Right cardiac atrium (tissue), 5 donors: ENCODE results near the gene ARSB. TPM values are rescaled to one million over a fixed set of nuclear protein-coding genes. Genes with fewer than 3 reads are reported as not detected.

Experiments used
- ATAC-seq, 2 donors: fragments of 200-7000 bp; cut with Tn5 transposase; one replicate each; pipeline versions ENCODE4 v1.8.0 to v1.9.1; 2020; ENCODE audit warnings: moderate library complexity in 2 of 2, mild to moderate bottlenecking in 1 of 2
- DNase-seq, 3 donors: peaks; one replicate each; pipeline ENCODE4 v3.0.0-alpha.2; 2020
- H3K27ac ChIP-seq: one replicate; pipeline ENCODE4 v1.5.1; 2013; ENCODE audit warnings: mild to moderate bottlenecking, low read length, control low read depth, moderate library complexity
- H3K27me3 ChIP-seq: one replicate; pipeline ENCODE4 v1.6.1; 2013; ENCODE audit not compliant: control insufficient read depth, insufficient read depth
- H3K4me1 ChIP-seq: one replicate; pipeline ENCODE4 v1.6.1; 2013; ENCODE audit warnings: low read length; ENCODE audit not compliant: control insufficient read depth, insufficient read depth
- H3K4me3 ChIP-seq: one replicate; pipeline ENCODE4 v1.5.1; 2013; ENCODE audit warnings: low read length, control low read depth
- H3K9me3 ChIP-seq: one replicate; pipeline ENCODE4 v1.6.1; 2013; ENCODE audit warnings: low read length; ENCODE audit not compliant: control insufficient read depth
- WGBS: extraction: QIAGEN DNeasy Blood & Tissue Kit; methylation state at CpG from one replicate; pipeline ENCODE4 v1.1.7; 2013; 5-methylcytosine and 5-hydroxymethylcytosine counted together
- intact Hi-C, 4 donors: fragments of 100-400 bp; cut with DNase I; formaldehyde crosslinking; loops; one replicate each; pipeline versions ENCODE4 v1.11.0 to v1.14.0; 2022 to 2023
- polyA plus RNA-seq: library from polyadenylated mRNA; stranded (reverse); fragments of 200-250 nt; gene quantifications from one replicate; pipeline ENCODE4 v1.2.3, GENCODE V29; 2013
- total RNA-seq, 4 donors: library from RNA; stranded (reverse); fragmentation: NEBNext Ultra II Directional; extraction: Animal tissue kit (Norgen Biotek cat#: 25700); gene quantifications; one replicate each; pipeline ENCODE4 v1.2.1, GENCODE V29; 2021
- donor health status: healthy with polysubstance abuse.
- donor health status: DM: no; HTN: yes; CAD: no.
- donor health status: DM: no; HTN: no; CAD: no.
- donor health status: DM: no; HTN: yes; CAD: no; lungs with severe emphysema.
- donor health status: DM: yes; HTN: yes; CAD: no.

The ARSB gene
- total and polyA plus RNA-seq, 5 donors, result 4.8 to 14.1 (median 13.6) TPM

DNA sequence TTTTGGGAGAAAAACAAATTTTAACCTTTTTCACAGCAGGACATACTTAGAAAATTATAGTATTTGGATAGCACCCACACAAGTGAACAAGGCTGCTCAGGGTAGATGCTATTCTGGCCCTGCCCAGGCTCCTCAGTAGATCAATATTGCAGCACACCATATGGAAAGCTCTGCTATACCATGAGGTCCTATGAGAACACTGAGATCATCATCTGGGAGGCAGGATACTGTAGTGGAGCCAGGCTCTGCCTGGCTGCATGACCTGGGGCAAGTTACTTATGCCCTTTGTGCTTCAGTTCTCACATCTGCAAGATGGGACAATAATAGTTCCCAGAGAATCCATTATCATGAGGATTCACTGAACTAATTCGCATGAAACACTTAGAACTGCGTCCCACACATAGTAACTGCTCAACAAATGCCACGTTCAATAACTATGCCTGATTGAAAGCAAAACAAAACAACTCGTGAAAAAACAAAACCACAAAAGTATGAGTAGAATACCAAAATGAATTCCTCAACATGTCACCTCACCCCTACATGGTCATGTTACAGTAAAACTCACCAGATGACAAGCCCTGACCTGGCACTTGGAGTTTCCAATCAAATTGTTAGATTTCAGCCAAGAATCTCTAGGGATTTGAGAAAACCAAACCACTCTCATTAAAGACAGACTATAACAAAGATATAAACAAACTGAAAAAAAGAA, 31.9 kb downstream of the ARSB start:
- intact Hi-C loops, result no loop called here
- H3K27me3 ChIP-seq, result no peaks in the 10 kb centered on the region
- ATAC-seq, result no peak

GRCh38 chr5:78930721-78931120, 54.4 kb downstream of the ARSB start:
- intact Hi-C loops, result no loop called here
- no peaks in the 10 kb centered on the region for H3K4me1 ChIP-seq
- H3K27ac ChIP-seq, result no peak overlapping the region
- 58% methylated on average over 9 of the region's 9 CpGs for WGBS
- no peak overlapping the region for H3K4me3 ChIP-seq
- no peaks in the 10 kb centered on the region for H3K9me3 ChIP-seq
- H3K27me3 ChIP-seq, result no peaks in the 10 kb centered on the region
- peak; percentile 66 to 72 for ATAC-seq
- peak in 1 of 3 donors; percentile 48 for DNase-seq

More for the DNA sequence above, 31.9 kb downstream of the ARSB start:
- DNase-seq, result no peak
- no peak overlapping the region for H3K27ac ChIP-seq
- H3K4me3 ChIP-seq, result no peak overlapping the region
- no peaks in the 10 kb centered on the region for H3K9me3 ChIP-seq
- 93% methylated on average over 4 of the region's 4 CpGs for WGBS
- no peaks in the 10 kb centered on the region for H3K4me1 ChIP-seq

DNA sequence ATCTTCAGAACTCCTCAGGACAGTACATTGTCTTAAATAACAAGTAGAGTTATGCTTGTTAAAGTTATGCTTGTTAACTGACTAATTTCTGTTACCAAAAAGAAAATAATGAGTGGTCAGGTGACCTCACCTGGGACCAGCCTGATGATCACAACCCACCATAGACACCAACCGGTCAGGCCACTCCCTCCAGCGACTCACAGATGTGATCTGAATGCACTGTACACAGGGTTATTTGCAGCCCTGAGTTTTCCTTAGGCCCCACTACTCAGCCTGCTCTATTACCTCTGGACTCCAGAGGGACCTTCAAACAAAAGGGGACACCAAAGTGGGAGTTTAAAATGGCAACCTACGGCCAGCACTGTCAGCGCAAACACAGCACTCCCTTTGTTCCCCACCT, 55.3 kb downstream of the ARSB start:
- no peak overlapping the region for H3K4me3 ChIP-seq
- DNase-seq (no peak), ATAC-seq (no peak)
- WGBS, result 95% methylated on average over 4 of the region's 4 CpGs
- H3K9me3 ChIP-seq, result no peaks in the 10 kb centered on the region
- H3K4me1 ChIP-seq, result no peaks in the 10 kb centered on the region
- intact Hi-C loops, result no loop called here
- no peak overlapping the region for H3K27ac ChIP-seq
- no peaks in the 10 kb centered on the region for H3K27me3 ChIP-seq

GRCh38 chr5:78927657-78928282, 57.3 kb downstream of the ARSB start:
- intact Hi-C loops, result no loop called here
- Histone ChIP-seq H3K4me3 (no peak overlapping the region), H3K4me1 (no peaks in the 10 kb centered on the region), H3K27ac (no peak overlapping the region), H3K9me3 (no peaks in the 10 kb centered on the region), H3K27me3 (no peaks in the 10 kb centered on the region)
- DNase-seq, result no peak
- peak in 1 of 2 donors; percentile 51 for ATAC-seq
- 94% methylated on average over 3 of the region's 3 CpGs for WGBS

- no peak for ATAC-seq
- H3K27me3 ChIP-seq, result no peaks in the 10 kb centered on the region
- H3K27ac ChIP-seq, result no peak overlapping the region
- intact Hi-C loops, result no loop called here
- H3K4me1 ChIP-seq, result no peaks in the 10 kb centered on the region
- H3K4me3 ChIP-seq, result no peak overlapping the region
- 96% methylated on average over 2 of the region's 2 CpGs for WGBS
- H3K9me3 ChIP-seq, result no peaks in the 10 kb centered on the region
- DNase-seq, result no peak
These were observed 58.9 kb downstream of the ARSB start for GRCh38 chr5:78926252-78926651.

DNA sequence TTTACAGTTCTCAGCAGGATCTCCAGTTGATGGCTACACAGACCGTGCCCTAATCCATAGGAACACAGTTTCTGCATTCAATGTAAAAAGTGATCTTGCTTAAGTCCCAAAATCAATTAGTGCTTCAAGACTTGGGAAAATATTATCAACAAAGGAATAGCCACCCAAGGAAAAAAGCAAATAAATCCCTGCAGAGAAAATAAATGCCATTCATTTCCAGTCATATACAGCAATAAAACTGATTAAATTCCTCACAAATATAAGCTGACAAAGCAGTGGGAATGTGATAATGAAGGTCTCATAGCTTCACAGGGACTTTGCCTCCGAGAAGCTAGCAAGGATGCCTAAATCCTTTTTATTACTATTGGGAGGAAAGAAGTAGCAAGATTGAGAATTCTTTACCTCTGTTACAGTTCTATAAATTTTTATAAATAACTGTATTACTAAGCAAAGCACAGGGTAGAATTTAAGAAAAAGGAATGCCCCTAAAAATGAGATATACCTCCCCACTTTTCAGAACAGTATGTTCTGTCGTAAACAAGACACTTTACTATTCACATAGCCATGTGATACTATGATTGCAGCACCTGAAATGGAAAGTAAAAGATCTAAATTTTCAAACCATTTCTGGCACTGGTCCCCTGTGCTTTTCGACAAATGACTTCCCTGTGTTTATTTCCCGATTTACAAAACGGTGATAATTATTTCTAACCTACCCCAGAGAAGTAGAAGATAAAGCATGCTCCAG, 59.8 kb downstream of the ARSB start:
- no peaks in the 10 kb centered on the region for H3K9me3 ChIP-seq
- no peaks in the 10 kb centered on the region for H3K27me3 ChIP-seq
- intact Hi-C loops, result no loop called here
- no peak overlapping the region for H3K4me3 ChIP-seq
- no peak for DNase-seq
- ATAC-seq, result no peak
- WGBS, result 85% methylated on average over 6 of the region's 6 CpGs
- H3K27ac ChIP-seq, result no peak overlapping the region
- no peaks in the 10 kb centered on the region for H3K4me1 ChIP-seq

- ATAC-seq (no peak), DNase-seq (no peak)
- 98% methylated on average over 1 of the region's 1 CpG for WGBS
- intact Hi-C loops, result no loop called here
- Histone ChIP-seq H3K4me1 (no peaks in the 10 kb centered on the region), H3K27me3 (no peaks in the 10 kb centered on the region), H3K4me3 (no peak overlapping the region), H3K27ac (no peak overlapping the region), H3K9me3 (no peaks in the 10 kb centered on the region)
These were observed 61.5 kb downstream of the ARSB start for GRCh38 chr5:78923622-78923970.

- no peaks in the 10 kb centered on the region for H3K9me3 ChIP-seq
- ATAC-seq, result no peak
- H3K4me1 ChIP-seq, result no peaks in the 10 kb centered on the region
- intact Hi-C loops, result no loop called here
- DNase-seq, result no peak
- no peak overlapping the region for H3K4me3 ChIP-seq
- 97% methylated on average over 8 of the region's 8 CpGs for WGBS
- H3K27me3 ChIP-seq, result no peaks in the 10 kb centered on the region
- H3K27ac ChIP-seq, result no peak overlapping the region
These were observed 62.1 kb downstream of the ARSB start for GRCh38 chr5:78922879-78923621.

- peak; percentile 54 to 63 for ATAC-seq
- H3K4me3 ChIP-seq, result no peak overlapping the region
- H3K27me3 ChIP-seq, result no peaks in the 10 kb centered on the region
- H3K9me3 ChIP-seq, result no peaks in the 10 kb centered on the region
- DNase-seq, result no peak
- no peak overlapping the region for H3K27ac ChIP-seq
- 70% methylated on average over 2 of the region's 2 CpGs for whole genome bisulfite sequencing
- H3K4me1 ChIP-seq, result no peaks in the 10 kb centered on the region
- intact Hi-C loops, result no loop called here
These were observed 64.5 kb downstream of the ARSB start for GRCh38 chr5:78920604-78921003.

GRCh38 chr5:78919796-78920195, 65.3 kb downstream of the ARSB start:
- 98% methylated on average over 1 of the region's 1 CpG for WGBS
- H3K4me1 ChIP-seq, result no peaks in the 10 kb centered on the region
- ATAC-seq (no peak), DNase-seq (no peak)
- H3K9me3 ChIP-seq, result no peaks in the 10 kb centered on the region
- intact Hi-C loops, result no loop called here
- no peak overlapping the region for H3K27ac ChIP-seq
- no peak overlapping the region for H3K4me3 ChIP-seq
- no peaks in the 10 kb centered on the region for H3K27me3 ChIP-seq

- DNase-seq, result no peak
- no peaks in the 10 kb centered on the region for H3K4me1 ChIP-seq
- no peak for ATAC-seq
- intact Hi-C loops, result no loop called here
- H3K4me3 ChIP-seq, result no peak overlapping the region
- WGBS, result 73% methylated on average over 5 of the region's 5 CpGs
- no peaks in the 10 kb centered on the region for H3K9me3 ChIP-seq
- no peaks in the 10 kb centered on the region for H3K27me3 ChIP-seq
- H3K27ac ChIP-seq, result no peak overlapping the region
These were observed 69.1 kb downstream of the ARSB start for GRCh38 chr5:78916044-78916443.
